Loucy (cell line): Measurements from ENCODE around the gene SLC5A2.

Source experiments
- H2AFZ ChIP-seq: fragments of 200-600 bp; sonication (generic); 2 replicates; pipeline ENCODE4 v1.6.0; 2016; ENCODE audit warnings: antibody characterized with exemption, mild to moderate bottlenecking, low read length, moderate library complexity
- H3F3A ChIP-seq: fragments of 200-600 bp; 2 replicates; pipeline ENCODE4 v1.6.0; 2016; ENCODE audit warnings: antibody characterized with exemption, low read depth, mild to moderate bottlenecking
- H3K27me3 ChIP-seq: fragments of 200-600 bp; sonication (generic); 2 replicates; pipeline ENCODE4 v1.6.1; 2014; ENCODE audit warnings: low read length, mild to moderate bottlenecking; ENCODE audit not compliant: insufficient read depth, poor library complexity, severe bottlenecking
- H3K36me3 ChIP-seq: fragments of 200-600 bp; sonication (generic); 2 replicates; pipeline ENCODE4 v1.6.1; 2016; ENCODE audit warnings: low read length; ENCODE audit not compliant: insufficient read depth
- H3K4me1 ChIP-seq: fragments of 200-600 bp; sonication (generic); 2 replicates; pipeline ENCODE4 v1.5.1; 2014; ENCODE audit warnings: low read length, mild to moderate bottlenecking; ENCODE audit not compliant: insufficient read depth, poor library complexity, severe bottlenecking
- H3K4me2 ChIP-seq: fragments of 200-600 bp; sonication (generic); 2 replicates; pipeline ENCODE4 v1.6.0; 2014; ENCODE audit warnings: antibody characterized with exemption, low read length, low read depth, mild to moderate bottlenecking; ENCODE audit not compliant: poor library complexity, severe bottlenecking
- H3K4me3 ChIP-seq: fragments of 200-600 bp; sonication (generic); 2 replicates; pipeline ENCODE4 v1.5.1; 2014; ENCODE audit warnings: low read length, mild to moderate bottlenecking, mixed read lengths; ENCODE audit not compliant: poor library complexity, severe bottlenecking
- H3K79me2 ChIP-seq: fragments of 200-600 bp; sonication (generic); 2 replicates; pipeline ENCODE4 v1.6.1; 2014; ENCODE audit warnings: low read length; ENCODE audit not compliant: insufficient read depth
- H3K9ac ChIP-seq: fragments of 200-600 bp; sonication (generic); 2 replicates; pipeline ENCODE4 v1.6.0; 2014; ENCODE audit warnings: mild to moderate bottlenecking, low read depth, low read length, moderate library complexity; ENCODE audit not compliant: poor library complexity, severe bottlenecking
- H3K9me2 ChIP-seq: fragments of 200-600 bp; sonication (generic); replicated peaks from 2 replicates; pipeline ENCODE4 v1.6.1; 2016; ENCODE audit warnings: low read depth, low read length, mixed read lengths
- H3K9me3 ChIP-seq: fragments of 200-600 bp; sonication (generic); 2 replicates; pipeline ENCODE4 v1.6.1; 2014; ENCODE audit warnings: mild to moderate bottlenecking, antibody characterized with exemption, low read length, low read depth; ENCODE audit not compliant: insufficient read depth
- H4K20me1 ChIP-seq: fragments of 200-600 bp; sonication (generic); 2 replicates; pipeline ENCODE4 v1.6.0; 2014; ENCODE audit warnings: antibody characterized with exemption, low read length, mild to moderate bottlenecking; ENCODE audit not compliant: insufficient read depth, poor library complexity, severe bottlenecking
- CTCF ChIP-seq: fragments of 200-600 bp; sonication (generic); conservative IDR thresholded peaks from 2 replicates; pipeline ENCODE4 v1.5.1; 2014; ENCODE audit warnings: mild to moderate bottlenecking, antibody characterized with exemption, low read length
- EZH2phosphoT487 ChIP-seq: fragments of 200-600 bp; IDR thresholded peaks from 2 replicates; pipeline ENCODE4 v1.6.1; 2018; ENCODE audit warnings: antibody characterized with exemption, mild to moderate bottlenecking, moderate library complexity, borderline replicate concordance

SLC5A2 gene

GRCh38 chr16:31484491-31485171, 1.7 kb downstream of the SLC5A2 start:
- Histone ChIP-seq H3K4me3 (no peak overlapping the region), H3K9me2 (no peaks in the 10 kb centered on the region), H3K9me3 (no peaks in the 10 kb centered on the region), H3K36me3 (peaks cover 9% of the 10 kb centered on the region; the same call in 1 of the 2 replicates), H2AFZ (no peak overlapping the region), H3K79me2 (no peaks in the 10 kb centered on the region), H3K4me2 (no peak overlapping the region), H3F3A (no peaks in the 10 kb centered on the region), H3K9ac (no peak overlapping the region), H3K27me3 (no peaks in the 10 kb centered on the region), H4K20me1 (no peaks in the 10 kb centered on the region), H3K4me1 (no peaks in the 10 kb centered on the region)
- TF ChIP-seq EZH2phosphoT487 (no peak), CTCF (no peak)

GRCh38 chr16:31485571-31485970, 2.6 kb downstream of the SLC5A2 start:
- H3K79me2 ChIP-seq = no peaks in the 10 kb centered on the region
- H3K9me3 ChIP-seq = no peaks in the 10 kb centered on the region
- H4K20me1 ChIP-seq = no peaks in the 10 kb centered on the region
- no peaks in the 10 kb centered on the region for H3K27me3 ChIP-seq
- no peak overlapping the region for H3K4me2 ChIP-seq
- H2AFZ ChIP-seq = no peak overlapping the region
- no peak overlapping the region for H3K4me3 ChIP-seq
- H3K9me2 ChIP-seq = no peaks in the 10 kb centered on the region
- no peaks in the 10 kb centered on the region for H3K4me1 ChIP-seq
- H3F3A ChIP-seq = no peaks in the 10 kb centered on the region
- H3K36me3 ChIP-seq = peaks cover 9% of the 10 kb centered on the region; the same call in 1 of the 2 replicates
- TF ChIP-seq CTCF = no peak
- no peak for TF ChIP-seq EZH2phosphoT487
- no peak overlapping the region for H3K9ac ChIP-seq

DNA sequence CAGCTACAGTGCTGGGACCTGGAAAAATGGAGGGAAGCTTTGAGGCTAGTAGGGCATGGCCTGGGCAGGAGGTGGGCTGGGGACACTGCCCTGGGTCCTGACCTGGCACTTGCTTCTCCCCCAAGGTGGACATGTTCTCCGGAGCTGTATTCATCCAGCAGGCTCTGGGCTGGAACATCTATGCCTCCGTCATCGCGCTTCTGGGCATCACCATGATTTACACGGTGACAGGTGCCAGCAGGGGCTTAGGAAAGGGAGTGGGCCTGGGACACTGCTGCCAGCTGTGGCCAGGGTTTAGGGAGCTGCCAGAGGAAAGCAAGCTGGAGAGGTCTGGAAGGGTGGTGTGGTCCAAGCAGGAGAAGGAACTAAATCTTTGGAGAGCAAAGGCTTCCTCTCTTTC, 3.1 kb downstream of the SLC5A2 start:
- Histone ChIP-seq H3K27me3 (no peaks in the 10 kb centered on the region), H3F3A (no peaks in the 10 kb centered on the region), H3K79me2 (no peaks in the 10 kb centered on the region), H3K9me2 (no peaks in the 10 kb centered on the region), H3K4me1 (no peaks in the 10 kb centered on the region), H3K9ac (no peak overlapping the region), H3K4me2 (no peak overlapping the region), H3K9me3 (no peaks in the 10 kb centered on the region), H3K4me3 (no peak overlapping the region), H3K36me3 (peaks cover 9% of the 10 kb centered on the region; the same call in 1 of the 2 replicates), H2AFZ (no peak overlapping the region), H4K20me1 (no peaks in the 10 kb centered on the region)
- TF ChIP-seq CTCF = no peak
- TF ChIP-seq EZH2phosphoT487 = no peak
